ENCODE measurements around the gene SULT1A2.
"Not testable (repeated sequence)": the region's sequence is repeated elsewhere in the genome, so short reads cannot be mapped to it uniquely, and the experiment has no call there.

Gene SULT1A2

DNA sequence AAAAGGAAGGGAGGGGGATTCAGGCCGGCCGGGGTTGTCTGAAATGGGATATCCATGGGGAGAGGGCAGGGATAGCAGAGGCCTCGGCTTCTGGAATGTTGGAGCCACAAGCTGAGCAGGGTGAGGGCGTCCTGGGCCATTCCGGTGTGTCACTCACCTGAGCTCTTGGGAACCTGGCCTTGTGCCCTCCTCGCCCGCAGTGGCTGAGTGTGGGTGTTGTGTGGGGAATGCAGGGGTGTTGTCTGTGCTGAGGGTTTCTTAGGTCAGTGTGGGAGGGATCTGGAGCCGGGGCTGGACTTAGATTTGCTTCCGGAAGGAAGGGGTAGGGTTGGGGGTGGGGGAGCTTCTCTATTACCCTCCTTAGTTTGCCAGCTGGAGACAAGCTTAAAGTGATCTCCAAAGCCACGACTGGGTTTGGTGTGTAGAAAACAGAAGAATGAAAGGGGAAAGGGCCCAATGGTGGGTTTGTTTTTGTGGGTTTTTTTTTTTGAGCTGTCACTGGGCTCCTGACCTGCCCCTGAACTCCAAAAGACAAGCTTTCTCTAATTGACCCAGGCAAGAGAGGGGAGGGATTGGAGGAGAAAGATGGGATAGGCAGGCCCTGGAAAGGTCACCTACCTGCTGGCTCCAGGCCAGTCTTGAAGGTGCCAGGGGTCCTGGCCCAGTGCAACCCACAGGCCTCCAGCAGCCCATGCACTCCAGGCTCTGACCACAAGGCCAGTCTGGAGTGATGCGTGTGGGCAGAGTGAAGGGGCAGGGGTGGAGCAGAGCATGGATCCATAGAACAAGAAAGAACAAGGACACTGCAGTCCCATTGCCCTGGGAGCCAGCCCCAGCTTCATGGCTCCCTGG lies at the start of gene SULT1A2:
SULT1A2 (minus strand) TSS at position 211 of the 852 bp plus-strand sequence. CDS start 1,120 bp downstream, outside the sequence.
- no peak for DNase-seq

GRCh38 chr16:28639959-28640358 lies 43.1 kb upstream of the SULT1A2 start:
- DNase-seq: not testable (repeated sequence)

- DNase-seq: not testable (repeated sequence)
Measured at GRCh38 chr16:28638359-28638758, 41.5 kb upstream of the SULT1A2 start.

GRCh38 chr16:28637765-28638164 lies 40.9 kb upstream of the SULT1A2 start, which contains the start of gene NPIPB8:
TSS of gene NPIPB8 (plus strand) at chr16:28638065. CDS start at chr16:28638361, 296 bp downstream.
- DNase-seq: not testable (repeated sequence)

DNA sequence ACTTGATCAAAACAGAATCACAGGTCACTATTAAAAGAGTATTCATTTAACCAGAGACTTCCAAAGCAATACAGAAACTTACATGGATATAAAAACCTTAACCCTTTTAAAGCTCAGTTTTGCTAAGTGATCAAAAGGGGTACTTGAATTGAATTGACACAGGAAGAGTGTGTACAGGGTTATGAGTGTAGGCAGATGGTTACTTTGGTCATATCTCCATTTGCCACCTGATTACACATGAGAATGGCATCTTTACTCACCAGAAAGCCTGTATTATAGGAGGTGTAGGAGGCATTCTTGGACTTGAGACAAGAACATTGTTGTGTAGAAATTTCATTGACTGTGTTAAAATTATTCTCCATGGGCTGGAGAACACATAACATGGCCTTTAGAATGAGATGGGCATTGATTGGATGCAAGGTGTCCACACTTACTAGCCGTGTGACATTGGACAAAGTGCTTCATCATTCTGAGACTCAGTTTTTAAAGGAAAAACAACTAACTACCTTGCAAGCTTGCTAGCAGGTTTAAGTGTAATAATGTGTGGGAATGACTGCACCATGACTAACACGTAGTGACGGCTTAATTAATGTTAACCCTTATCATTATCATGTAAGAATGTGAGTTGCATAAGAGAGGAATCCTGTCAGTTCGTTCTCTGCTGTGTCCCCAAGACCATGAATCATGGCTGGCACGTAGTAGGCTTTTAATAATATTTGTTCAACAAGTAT lies 39.4 kb upstream of the SULT1A2 start:
- not testable (repeated sequence) for DNase-seq

DNA sequence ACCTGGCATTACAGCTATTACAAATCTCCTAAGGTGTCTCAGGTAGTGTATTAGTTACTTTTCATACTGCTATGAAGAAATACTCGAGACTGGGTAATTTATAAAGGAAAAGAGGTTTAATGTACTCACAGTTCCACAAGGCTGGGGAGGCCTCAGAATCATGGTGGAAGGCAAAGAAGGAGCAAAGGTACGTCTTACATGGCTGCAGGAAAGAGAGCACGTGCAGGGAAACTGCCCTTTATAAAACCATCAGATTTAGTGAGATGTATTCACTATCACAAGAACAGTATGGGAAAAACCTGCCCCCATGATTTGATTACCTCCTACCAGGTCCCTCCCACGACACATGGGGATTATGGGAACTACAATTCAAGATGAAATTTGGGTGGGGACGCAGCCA lies 34.1 kb upstream of the SULT1A2 start:
- not testable (repeated sequence) for DNase-seq

DNA sequence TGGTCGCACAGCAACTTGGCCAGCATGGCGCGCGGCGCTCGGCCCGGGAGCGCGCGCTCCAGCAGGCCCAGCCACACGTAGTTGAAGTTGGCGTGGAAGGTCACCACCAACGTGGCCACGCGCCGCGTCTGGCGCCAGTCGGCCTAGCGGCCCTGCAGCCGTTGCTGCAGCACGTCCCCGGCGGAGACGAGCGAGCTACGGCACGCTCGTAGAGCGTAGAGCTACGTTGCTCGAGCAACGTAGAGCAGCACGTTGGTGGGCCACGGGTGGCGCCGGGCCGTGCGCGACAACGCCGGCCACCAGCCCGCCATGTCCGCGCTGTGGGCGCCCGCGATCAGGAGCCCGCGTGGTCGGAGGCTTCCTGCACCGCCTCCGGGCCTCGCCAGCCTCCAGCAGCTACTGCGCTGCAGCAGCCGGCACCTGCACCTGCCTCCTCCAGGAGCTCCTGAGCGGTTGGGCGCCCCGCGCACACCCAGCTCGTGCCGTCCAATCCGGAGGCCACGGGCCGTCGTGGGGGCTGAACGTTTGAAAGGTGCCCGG lies 26.4 kb upstream of the SULT1A2 start:
- DNase-seq: peak; percentile 69

DNA sequence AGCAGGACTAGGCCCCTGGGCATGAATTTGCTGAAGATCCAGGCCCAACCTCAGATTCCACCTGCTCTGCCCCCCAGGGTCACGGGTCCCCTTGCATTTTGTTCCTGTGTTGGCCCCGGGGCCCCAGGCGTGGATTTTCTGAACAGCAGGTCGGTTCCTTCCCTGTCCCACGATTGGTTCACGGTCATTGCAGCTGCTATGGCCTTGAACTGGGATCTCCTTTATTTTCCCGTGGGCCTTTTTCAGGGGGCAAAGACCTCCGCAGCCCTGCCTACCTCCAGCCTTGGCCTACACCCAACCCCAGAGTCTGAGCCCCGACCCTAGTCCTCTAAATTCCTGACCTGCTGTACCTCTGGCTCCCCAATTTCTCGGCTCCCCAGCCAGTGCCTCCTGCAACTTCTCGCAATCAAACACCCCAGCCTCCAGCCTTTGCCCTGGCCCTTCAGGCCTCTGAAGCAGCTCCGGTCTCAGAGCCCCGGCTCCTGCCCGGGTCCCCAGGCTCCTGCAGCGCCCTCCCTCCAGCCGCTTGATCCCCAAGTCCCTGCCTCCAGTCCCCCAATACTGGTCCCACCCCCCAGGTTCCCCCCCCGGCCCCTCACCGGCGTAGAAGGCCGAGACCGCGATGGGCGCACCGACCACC lies 25.8 kb upstream of the SULT1A2 start:
- DNase-seq: not testable (repeated sequence)

GRCh38 chr16:28621481-28622155 lies 24.8 kb upstream of the SULT1A2 start:
- no peak for DNase-seq

- DNase-seq: not testable (repeated sequence)
Measured at GRCh38 chr16:28620316-28620715, 23.5 kb upstream of the SULT1A2 start.

- no peak for DNase-seq
Measured at GRCh38 chr16:28617874-28618273, 21.0 kb upstream of the SULT1A2 start.

- DNase-seq: no peak
Measured at GRCh38 chr16:28616636-28617035, 19.8 kb upstream of the SULT1A2 start.

- DNase-seq: not testable (repeated sequence)
Measured at GRCh38 chr16:28616224-28616577, 19.4 kb upstream of the SULT1A2 start.

DNA sequence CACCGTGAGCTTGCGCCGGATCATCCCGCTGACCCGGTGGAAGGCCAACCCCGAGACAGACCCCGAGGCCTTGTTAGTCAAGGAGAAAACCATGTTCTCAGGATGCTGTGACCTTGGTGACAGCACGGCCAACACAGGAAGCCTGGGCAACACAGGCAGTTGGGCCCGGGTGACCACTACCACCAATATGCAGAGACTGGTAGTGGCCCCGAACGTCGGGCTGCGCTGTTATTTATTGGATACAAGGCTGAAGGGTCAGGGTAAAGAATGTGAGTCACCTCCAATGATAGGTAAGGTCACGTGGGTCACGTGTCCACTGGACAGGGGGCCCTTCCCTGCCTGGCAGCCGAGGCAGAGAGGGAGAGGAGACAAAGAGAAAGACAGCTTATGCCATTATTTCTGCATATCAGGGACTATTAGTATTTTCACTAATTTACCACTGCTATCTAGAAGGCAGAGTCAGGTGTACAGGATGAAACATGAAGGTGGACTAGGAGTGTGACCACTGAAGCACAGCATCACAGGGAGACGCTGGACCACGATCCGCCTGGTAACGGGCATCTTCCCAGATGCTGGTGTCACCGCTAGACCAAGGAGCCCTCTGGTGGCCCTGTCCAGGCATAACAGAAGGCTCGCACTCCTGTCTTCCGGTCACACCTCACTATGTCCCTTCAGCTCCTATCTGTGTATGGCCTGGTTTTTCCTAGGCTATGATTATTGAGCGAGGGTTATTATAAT lies 18.8 kb upstream of the SULT1A2 start:
- peak; percentile 35 for DNase-seq

- not testable (repeated sequence) for DNase-seq
Measured at GRCh38 chr16:28614561-28614960, 17.7 kb upstream of the SULT1A2 start.

DNA sequence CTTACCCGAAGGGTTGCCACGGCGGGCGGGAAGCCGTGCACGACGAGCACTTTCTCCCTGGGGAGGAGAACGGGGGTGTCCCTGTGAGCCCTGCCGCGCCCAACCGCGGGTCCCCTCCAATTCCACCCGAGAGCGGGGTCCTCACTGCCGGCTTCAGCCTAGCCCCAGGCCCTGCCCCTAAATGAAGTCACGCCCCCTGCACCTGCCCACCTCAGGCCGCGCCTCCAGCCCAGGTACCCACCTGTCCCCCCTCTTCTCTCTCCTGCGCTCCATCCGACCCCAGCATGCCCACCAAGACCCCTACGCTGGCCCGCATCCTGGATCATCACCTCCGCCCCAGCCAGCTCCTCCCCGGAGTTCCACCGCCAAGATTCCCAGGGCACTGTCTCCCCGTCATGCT lies 17.1 kb upstream of the SULT1A2 start:
- DNase-seq: not testable (repeated sequence)

DNA sequence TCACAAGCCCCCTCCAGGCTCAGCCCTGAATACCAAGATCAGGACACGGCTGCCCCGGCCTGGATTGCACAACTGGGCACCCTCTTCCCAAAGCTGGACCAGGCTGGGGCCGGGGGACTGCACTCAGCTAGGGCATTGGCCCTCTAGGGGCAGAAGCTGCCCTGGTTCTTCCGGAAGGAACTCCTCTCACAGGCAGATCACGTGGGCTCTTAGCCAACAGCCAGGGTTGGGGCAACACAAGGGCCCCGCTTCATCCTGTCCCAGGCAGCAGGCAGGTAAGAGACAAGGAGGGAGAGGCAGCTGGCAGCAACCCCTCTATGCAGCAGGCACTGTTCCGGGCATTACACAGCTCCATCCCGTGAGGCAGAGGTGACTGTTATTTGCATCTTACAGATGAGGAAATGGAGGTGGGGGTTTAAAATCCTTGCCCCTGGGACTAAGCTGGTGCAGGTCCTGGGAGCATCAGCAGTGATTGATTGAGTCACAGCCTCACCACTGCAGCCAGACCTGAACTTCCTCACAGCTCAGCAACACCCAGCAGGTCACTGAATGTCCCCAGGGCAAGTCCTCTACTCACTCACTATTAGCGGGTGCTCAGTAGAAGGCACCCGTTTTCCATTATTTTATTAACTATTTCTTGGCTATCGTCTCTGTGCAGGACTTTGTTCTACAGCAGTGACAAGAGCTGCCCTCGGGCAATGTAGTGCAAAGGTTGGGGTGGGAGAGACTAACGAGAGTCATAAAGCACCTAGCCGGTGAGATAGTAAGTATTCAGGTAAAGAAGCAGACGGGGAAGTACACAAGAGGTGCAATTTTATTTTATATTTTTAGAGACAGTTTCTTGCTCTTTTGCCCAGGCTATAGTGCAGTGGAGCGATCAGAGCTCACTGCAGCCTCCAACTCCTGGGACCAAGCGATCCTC lies 15.8 kb upstream of the SULT1A2 start:
- not testable (repeated sequence) for DNase-seq

- DNase-seq: no peak
Measured at GRCh38 chr16:28610595-28611191, 13.8 kb upstream of the SULT1A2 start.

DNA sequence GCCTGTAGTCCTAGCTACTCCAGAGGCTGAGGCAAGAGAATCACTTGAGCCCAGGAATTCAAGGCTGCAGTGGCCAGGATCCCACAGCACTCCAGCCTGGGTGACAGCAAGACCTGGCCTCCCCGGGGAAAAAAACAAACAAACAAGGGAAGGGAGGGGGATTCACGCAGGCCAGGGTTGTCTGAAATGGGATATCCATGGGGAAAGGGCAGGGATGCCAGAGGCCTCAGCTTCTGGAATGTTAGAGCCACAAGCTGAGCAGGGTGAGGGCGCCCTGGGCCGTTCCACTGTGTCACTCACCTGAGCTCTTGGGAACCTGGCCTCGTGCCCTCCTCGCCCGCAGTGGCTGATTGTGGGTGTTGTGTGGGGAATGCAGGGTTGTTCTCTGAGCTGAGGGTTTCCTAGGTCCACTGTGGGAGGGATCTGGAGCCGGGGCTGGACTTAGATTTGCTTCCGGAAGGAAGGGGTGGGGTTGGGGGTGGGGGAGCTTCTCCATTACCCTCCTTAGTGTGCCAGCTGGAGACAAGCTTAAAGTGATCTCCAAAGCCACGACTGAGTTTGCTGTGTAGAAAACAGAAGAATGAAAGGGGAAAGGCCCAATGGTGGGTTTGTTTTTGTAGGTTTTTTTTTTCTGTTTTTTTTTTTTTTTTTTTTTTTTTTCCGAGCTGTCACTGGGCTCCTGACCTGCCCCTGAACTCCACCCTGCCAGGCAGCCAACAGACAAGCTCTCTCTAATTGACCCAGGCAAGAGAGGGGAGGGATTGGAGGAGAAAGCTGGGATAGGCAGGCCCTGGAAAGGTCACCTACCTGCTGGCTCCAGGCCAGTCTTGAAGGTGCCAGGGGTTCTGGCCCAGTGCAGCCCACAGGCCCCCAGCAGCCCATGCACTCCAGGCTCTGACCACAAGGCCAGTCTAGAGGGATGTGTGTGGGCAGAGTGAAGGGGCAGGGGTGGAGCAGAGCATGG lies 13.1 kb upstream of the SULT1A2 start, which contains the start of gene SULT1A1:
SULT1A1 (minus strand) TSS at position 414 of the 964 bp plus-strand sequence. CDS start 1,189 bp downstream, outside the sequence.
- no peak for DNase-seq
